Natural killer cell (primary cell): Measurements from ENCODE around the gene APBA2. TPM values are rescaled to one million over a fixed set of nuclear protein-coding genes. Genes with fewer than 3 reads are reported as not detected.
A peak's percentile ranks its signal among the peaks of the same experiment; 100 is the strongest.

Experiments used
- ATAC-seq, 3 donors: fragments of 150-1000 bp in 2 of 3; fragments of 200-7000 bp in 1 of 3; cut with Tn5 transposase; 1 replicate in 1 of 3; 2 replicates in 2 of 3; pipeline ENCODE4 v1.10.0; 2021; ENCODE audit warnings: mild to moderate bottlenecking in 2 of 3, moderate library complexity in 2 of 3
- DNase-seq, 2 donors: peaks; one replicate each; pipeline versions ENCODE4 v3.0.0 to v3.0.0-alpha.2; 2013 to 2021; ENCODE audit warnings: mixed read lengths in 1 of 2
- H3K27ac ChIP-seq: one replicate; pipeline ENCODE4 v1.5.1; 2013; ENCODE audit warnings: mild to moderate bottlenecking, low read length
- H3K27me3 ChIP-seq: one replicate; pipeline ENCODE4 v1.6.1; 2013; ENCODE audit warnings: low read length; ENCODE audit not compliant: control insufficient read depth, insufficient read depth
- H3K36me3 ChIP-seq: one replicate; pipeline ENCODE4 v1.6.1; 2013; ENCODE audit warnings: low read length; ENCODE audit not compliant: control insufficient read depth, insufficient read depth
- H3K4me1 ChIP-seq: one replicate; pipeline ENCODE4 v1.6.1; 2013; ENCODE audit warnings: low read length; ENCODE audit not compliant: control insufficient read depth, insufficient read depth
- H3K4me3 ChIP-seq: one replicate; pipeline ENCODE4 v1.5.1; 2013; ENCODE audit warnings: low read length
- H3K9me3 ChIP-seq: one replicate; pipeline ENCODE4 v1.6.1; 2013; ENCODE audit warnings: low read length; ENCODE audit not compliant: control insufficient read depth, insufficient read depth
- H3K27ac Mint-ChIP-seq, 2 donors: one replicate each; pipeline ENCODE4 v1.8.0; 2022; ENCODE audit warnings: mild to moderate bottlenecking in 2 of 2, mixed read lengths in 2 of 2, moderate library complexity in 1 of 2
- H3K27me3 Mint-ChIP-seq, 2 donors: one replicate each; pipeline ENCODE4 v1.8.0; 2022; ENCODE audit warnings: low read depth in 2 of 2, mixed read lengths in 2 of 2
- H3K36me3 Mint-ChIP-seq: one replicate; pipeline ENCODE4 v1.8.0; 2022; ENCODE audit warnings: mixed read lengths
- H3K4me1 Mint-ChIP-seq, 2 donors: one replicate each; pipeline ENCODE4 v1.8.0; 2022; ENCODE audit warnings: mixed read lengths in 2 of 2
- H3K4me3 Mint-ChIP-seq: one replicate; pipeline ENCODE4 v1.8.0; 2022; ENCODE audit warnings: mild to moderate bottlenecking, moderate library complexity, mixed read lengths
- H3K9me3 Mint-ChIP-seq, 2 donors: one replicate each; pipeline ENCODE4 v1.8.0; 2022; ENCODE audit warnings: mixed read lengths in 2 of 2
- CTCF ChIP-seq: fragments of 200-600 bp; IDR thresholded peaks from one replicate; pipeline ENCODE4 v1.8.0; 2022; ENCODE audit warnings: antibody characterized with exemption
- WGBS: methylation state at CpG from one replicate; pipeline ENCODE4 v1.1.7; 2013; ENCODE audit warnings: missing lambda C conversion rate; ENCODE audit not compliant: insufficient coverage; 5-methylcytosine and 5-hydroxymethylcytosine counted together
- intact Hi-C: fragments of 100-400 bp; cut with micrococcal nuclease; formaldehyde crosslinking; loops from one replicate; pipeline ENCODE4 v1.14.2; 2022
- total RNA-seq, 4 donors: library from RNA; stranded (reverse); fragments of 120-200 nt in 1 of 4; gene quantifications; one replicate each; pipeline versions ENCODE4 v1.2.3 to v1.2.4, GENCODE V29; 2013 to 2022

APBA2 gene
- total RNA-seq, 3 donors from 2014 or later (not counting 1 experiment from before 2014, with no cell fraction given) = 96.4 to 119 (median 97.9) TPM

GRCh38 chr15:29113336-29114220 is 227.8 kb downstream of the APBA2 start:
- Histone ChIP-seq H3K27me3 (no peaks in the 10 kb centered on the region), H3K36me3 (peaks cover 11% of the 10 kb centered on the region), H3K4me3 (no peak overlapping the region), H3K9me3 (no peaks in the 10 kb centered on the region), H3K27ac (no peak overlapping the region), H3K4me1 (peaks cover 16% of the 10 kb centered on the region)
- Mint-ChIP-seq H3K36me3 (no peaks in the 10 kb centered on the region), H3K4me3 (peak overlapping the region; percentile 63), H3K4me1 (peaks cover 13 to 27% of the 10 kb centered on the region in 2 donors), H3K27ac (no peak overlapping the region), H3K27me3 (no peaks in the 10 kb centered on the region), H3K9me3 (no peaks in the 10 kb centered on the region)
- 85% methylated on average over 37 of the region's 37 CpGs for WGBS
- DNase-seq = no peak
- ATAC-seq = no peak
- intact Hi-C loops = no loop called here
- TF ChIP-seq CTCF = no peak

GRCh38 chr15:29114221-29115092 is 228.7 kb downstream of the APBA2 start:
- Histone ChIP-seq H3K36me3 (peaks cover 3% of the 10 kb centered on the region), H3K4me3 (no peak overlapping the region), H3K9me3 (no peaks in the 10 kb centered on the region), H3K4me1 (peaks cover 16% of the 10 kb centered on the region), H3K27ac (no peak overlapping the region), H3K27me3 (no peaks in the 10 kb centered on the region)
- no peaks in the 10 kb centered on the region for H3K9me3 Mint-ChIP-seq
- intact Hi-C loops = no loop called here
- no peaks in the 10 kb centered on the region for H3K27me3 Mint-ChIP-seq
- no peaks in the 10 kb centered on the region for H3K36me3 Mint-ChIP-seq
- TF ChIP-seq CTCF = no peak
- H3K4me3 Mint-ChIP-seq = peak overlapping the region; percentile 62
- 47% methylated on average over 18 of the region's 18 CpGs for WGBS
- peak overlapping the region in 1 of 2 donors; percentile 42 for H3K27ac Mint-ChIP-seq
- no peak for DNase-seq
- peaks cover 13 to 27% of the 10 kb centered on the region in 2 donors for H3K4me1 Mint-ChIP-seq
- ATAC-seq = peak; percentile 14 to 29 (median 22)

- no peak overlapping the region for H3K4me3 ChIP-seq
- no peaks in the 10 kb centered on the region for H3K9me3 ChIP-seq
- peak in 1 of 2 donors; percentile 39 for DNase-seq
- Mint-ChIP-seq H3K27ac (peak overlapping the region in 1 of 2 donors; percentile 42), H3K27me3 (no peaks in the 10 kb centered on the region), H3K36me3 (no peaks in the 10 kb centered on the region), H3K4me3 (peak overlapping the region; percentile 62), H3K4me1 (peaks cover 13 to 27% of the 10 kb centered on the region in 2 donors), H3K9me3 (no peaks in the 10 kb centered on the region)
- peaks cover 16% of the 10 kb centered on the region for H3K4me1 ChIP-seq
- peak; percentile 15 to 50 (median 48) for ATAC-seq
- H3K27ac ChIP-seq = no peak overlapping the region
- TF ChIP-seq CTCF = peak; percentile 22
- 6% methylated on average over 46 of the region's 46 CpGs for WGBS
- H3K27me3 ChIP-seq = no peaks in the 10 kb centered on the region
- no peaks in the 10 kb centered on the region for H3K36me3 ChIP-seq
- intact Hi-C loops = no loop called here
Measured at GRCh38 chr15:29115093-29115991, 229.6 kb downstream of the APBA2 start.
